CD4-positive, CD25-positive, alpha-beta regulatory T cell (primary cell): Measurements from ENCODE around the gene PROSER1. TPM values are rescaled to one million over a fixed set of nuclear protein-coding genes. Genes with fewer than 3 reads are reported as not detected.
"Not testable (repeated sequence)": the region's sequence is repeated elsewhere in the genome, so short reads cannot be mapped to it uniquely, and the experiment has no call there.

Source experiments
- ATAC-seq, 2 donors: fragments of 150-1000 bp; cut with Tn5 transposase; one replicate each; pipeline ENCODE4 v1.10.0; 2021; ENCODE audit warnings: low read depth in 2 of 2, moderate number of reproducible peaks in 2 of 2, moderate library complexity in 1 of 2
- DNase-seq, 3 donors: peaks; one replicate each; pipeline versions ENCODE4 v3.0.0 to v3.0.0-alpha.2; 2012 to 2022; ENCODE audit warnings: mixed read lengths in 1 of 3
- H3K27ac ChIP-seq: one replicate; pipeline ENCODE4 v1.7.0; 2013; ENCODE audit warnings: mild to moderate bottlenecking, low read length; ENCODE audit not compliant: insufficient read depth, poor library complexity, severe bottlenecking
- H3K27me3 ChIP-seq: one replicate; pipeline ENCODE4 v1.7.0; 2013; ENCODE audit warnings: low read length; ENCODE audit not compliant: control insufficient read depth, insufficient read depth
- H3K36me3 ChIP-seq: one replicate; pipeline ENCODE4 v1.7.0; 2013; ENCODE audit warnings: mild to moderate bottlenecking, low read length, moderate library complexity; ENCODE audit not compliant: control insufficient read depth, insufficient read depth
- H3K4me1 ChIP-seq: 2 replicates; pipeline ENCODE4 v1.7.0; 2013; ENCODE audit warnings: mild to moderate bottlenecking, low read length; ENCODE audit not compliant: insufficient read depth, control insufficient read depth, poor library complexity, severe bottlenecking
- H3K4me3 ChIP-seq: one replicate; pipeline ENCODE4 v1.7.0; 2013; ENCODE audit warnings: low read depth, mild to moderate bottlenecking, low read length, moderate library complexity
- H3K9me3 ChIP-seq, 2 experiments: 1 replicate in 1 of 2; 2 replicates in 1 of 2; pipeline ENCODE4 v1.7.0; 2013; ENCODE audit warnings: low read length in 2 of 2, mild to moderate bottlenecking in 1 of 2, moderate library complexity in 1 of 2; ENCODE audit not compliant: control insufficient read depth in 2 of 2
- H3K27ac Mint-ChIP-seq, 3 donors: one replicate each; pipeline ENCODE4 v1.8.0; 2020 to 2022; ENCODE audit warnings: mild to moderate bottlenecking in 3 of 3, mixed read lengths in 3 of 3, moderate library complexity in 2 of 3
- H3K27me3 Mint-ChIP-seq: one replicate; pipeline ENCODE4 v1.8.0; 2022; ENCODE audit warnings: mild to moderate bottlenecking, mixed read lengths
- H3K36me3 Mint-ChIP-seq: one replicate; pipeline ENCODE4 v1.8.0; 2020; ENCODE audit warnings: mixed read lengths
- H3K4me1 Mint-ChIP-seq, 4 donors: one replicate each; pipeline ENCODE4 v1.8.0; 2020 to 2022; ENCODE audit warnings: mixed read lengths in 4 of 4, mild to moderate bottlenecking in 1 of 4
- H3K4me3 Mint-ChIP-seq, 4 donors: one replicate each; pipeline ENCODE4 v1.8.0; 2020 to 2022; ENCODE audit warnings: mild to moderate bottlenecking in 4 of 4, mixed read lengths in 4 of 4, moderate library complexity in 3 of 4
- H3K9me3 Mint-ChIP-seq, 7 donors: one replicate each; pipeline ENCODE4 v1.8.0; 2020 to 2022; ENCODE audit warnings: mixed read lengths in 7 of 7, mild to moderate bottlenecking in 3 of 7, moderate library complexity in 2 of 7
- polyA plus RNA-seq, 4 donors: library from polyadenylated mRNA; unstranded; fragments of 300-500 nt; fragmentation: Illumina TruSeq; gene quantifications; one replicate each; pipeline ENCODE4 v1.2.3, GENCODE V29; 2021
- total RNA-seq: library from RNA; stranded (reverse); gene quantifications from one replicate; pipeline ENCODE4 v1.2.3, GENCODE V29; 2022

The PROSER1 gene
- total and polyA plus RNA-seq, 5 donors from 2014 or later, result 10.7 to 42.9 (median 13.4) TPM

DNA sequence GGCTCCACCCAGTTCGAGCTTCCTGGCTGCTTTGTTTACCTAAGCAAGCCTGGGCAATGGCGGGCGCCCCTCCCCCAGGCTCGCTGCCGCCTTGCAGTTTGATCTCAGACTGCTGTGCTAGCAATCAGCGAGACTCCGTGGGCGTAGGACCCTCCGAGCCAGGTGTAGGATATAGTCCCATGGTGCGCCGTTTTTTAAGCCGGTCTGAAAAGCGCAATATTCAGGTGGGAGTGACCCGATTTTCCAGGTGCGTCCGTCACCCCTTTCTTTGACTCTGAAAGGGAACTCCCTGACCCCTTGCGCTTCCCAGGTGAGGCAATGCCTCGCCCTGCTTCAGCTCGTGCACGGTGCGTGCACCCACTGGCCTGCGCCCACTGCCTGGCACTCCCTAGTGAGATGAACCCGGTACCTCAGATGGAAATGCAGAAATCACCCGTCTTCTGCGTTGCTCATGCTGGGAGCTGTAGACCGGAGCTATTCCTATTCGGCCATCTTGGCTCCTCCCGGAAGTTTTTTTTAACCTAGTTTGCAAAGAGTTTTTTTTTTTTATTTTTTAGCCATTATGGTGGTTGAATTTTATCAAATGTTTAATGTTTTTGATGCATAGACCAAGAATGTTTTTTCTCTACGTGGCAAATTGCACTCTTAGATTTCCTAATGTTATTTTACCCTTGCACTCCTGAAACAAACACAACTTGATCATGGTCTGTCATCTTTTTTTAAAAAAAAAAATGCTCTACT lies 31.3 kb downstream of the PROSER1 start:
- not testable (repeated sequence) for H3K4me3 ChIP-seq, DNase-seq, H3K4me1 Mint-ChIP-seq, H3K9me3 ChIP-seq, H3K27me3 ChIP-seq, H3K27ac ChIP-seq, H3K27me3 Mint-ChIP-seq, H3K4me1 ChIP-seq, ATAC-seq, H3K9me3 Mint-ChIP-seq
- H3K36me3 ChIP-seq, result peaks cover 14% of the 10 kb centered on the region
- Mint-ChIP-seq H3K36me3 (peaks cover 19% of the 10 kb centered on the region), H3K27ac (peak overlapping the region in 1 of 3 donors; percentile 36), H3K4me3 (peak overlapping the region in 1 of 4 donors; percentile 29)

DNA sequence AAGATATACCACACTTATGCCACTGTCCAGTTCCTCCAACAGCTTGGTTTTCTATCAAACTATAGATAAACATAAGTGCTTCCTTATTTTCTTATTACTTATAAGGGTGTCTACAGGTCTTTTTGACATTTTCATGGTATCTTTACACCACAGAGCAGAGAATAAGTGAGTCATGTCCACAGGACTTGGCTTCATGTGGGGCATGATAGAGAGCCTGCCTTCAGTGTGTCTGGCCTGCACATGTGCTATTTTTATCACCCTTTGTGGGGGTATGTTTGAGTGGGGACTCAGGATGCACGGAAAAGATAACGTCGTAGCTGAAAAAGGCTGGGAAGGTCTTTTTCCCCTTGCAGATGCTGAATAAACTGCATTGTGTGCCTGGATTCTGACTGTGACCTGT lies 39.1 kb downstream of the PROSER1 start:
- H3K4me3 Mint-ChIP-seq, result no peak overlapping the region
- no peaks in the 10 kb centered on the region for H3K36me3 Mint-ChIP-seq
- DNase-seq (no peak), ATAC-seq (no peak)
- Histone ChIP-seq H3K36me3 (no peaks in the 10 kb centered on the region), H3K27ac (no peak overlapping the region), H3K27me3 (no peaks in the 10 kb centered on the region), H3K9me3 (no peaks in the 10 kb centered on the region), H3K4me1 (no peaks in the 10 kb centered on the region), H3K4me3 (no peak overlapping the region)
- no peaks in the 10 kb centered on the region for H3K9me3 Mint-ChIP-seq
- H3K4me1 Mint-ChIP-seq, result no peaks in the 10 kb centered on the region
- no peak overlapping the region for H3K27ac Mint-ChIP-seq
- no peaks in the 10 kb centered on the region for H3K27me3 Mint-ChIP-seq

DNA sequence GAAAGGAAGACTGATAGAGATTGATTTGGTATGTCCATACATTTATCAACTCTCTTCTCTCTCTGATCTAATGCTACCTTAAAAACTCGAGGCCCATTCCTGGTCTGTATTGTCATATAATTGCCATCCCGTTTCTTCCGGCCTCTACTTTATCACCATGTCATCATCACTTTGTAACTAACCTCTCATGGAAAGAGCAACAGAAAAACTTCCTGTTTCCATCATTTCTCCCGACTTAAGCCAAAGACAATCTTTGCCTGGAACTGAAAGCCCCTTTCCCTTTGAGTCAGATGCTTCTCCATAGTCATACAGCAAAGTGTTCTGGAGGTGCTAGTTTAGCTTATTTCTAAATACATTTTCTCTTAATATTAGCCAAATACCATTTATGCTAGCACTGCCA lies 44.5 kb downstream of the PROSER1 start:
- no peak for ATAC-seq
- no peaks in the 10 kb centered on the region for H3K27me3 ChIP-seq
- Mint-ChIP-seq H3K27me3 (no peaks in the 10 kb centered on the region), H3K4me1 (no peaks in the 10 kb centered on the region), H3K27ac (no peak overlapping the region), H3K9me3 (peaks cover 0 to 3% (median 0%) of the 10 kb centered on the region in 7 donors), H3K36me3 (no peaks in the 10 kb centered on the region), H3K4me3 (no peak overlapping the region)
- H3K27ac ChIP-seq, result no peak overlapping the region
- H3K4me1 ChIP-seq, result no peaks in the 10 kb centered on the region
- H3K36me3 ChIP-seq, result no peaks in the 10 kb centered on the region
- DNase-seq, result no peak
- H3K4me3 ChIP-seq, result no peak overlapping the region
- no peaks in the 10 kb centered on the region for H3K9me3 ChIP-seq

DNA sequence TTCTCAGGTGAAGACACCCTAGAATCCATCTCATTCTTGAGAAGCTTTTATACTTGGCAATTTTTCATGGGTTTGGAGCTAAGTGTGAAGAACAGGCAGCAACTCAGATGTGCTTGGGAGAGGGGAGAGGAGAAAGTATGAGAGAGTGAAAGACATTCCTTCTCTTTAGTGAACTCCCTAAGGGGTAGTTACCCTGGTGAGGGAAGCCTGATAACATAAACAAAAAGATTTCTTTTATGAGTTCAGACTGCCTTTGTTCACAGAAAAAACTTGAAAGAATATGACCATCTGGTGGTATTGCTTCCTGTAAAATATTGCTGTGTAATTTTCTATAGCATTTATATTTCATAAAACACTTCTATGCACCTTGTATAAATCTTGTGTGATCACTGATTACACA lies 47.2 kb downstream of the PROSER1 start, which contains the start of gene STOML3:
Gene STOML3, minus strand, starts transcription at position 139 of the 400 bp plus-strand sequence. Its CDS starts 110 bp downstream, at position 29.
- Histone ChIP-seq H3K27me3 (no peaks in the 10 kb centered on the region), H3K27ac (no peak within 1 kb of the TSS), H3K9me3 (no peaks in the 10 kb centered on the region), H3K4me3 (no peak within 1 kb of the TSS), H3K4me1 (no peaks in the 10 kb centered on the region), H3K36me3 (no peaks in the 10 kb centered on the region)
- H3K36me3 Mint-ChIP-seq, result no peaks in the 10 kb centered on the region
- no peak for DNase-seq
- no peak for ATAC-seq
- H3K27me3 Mint-ChIP-seq, result no peaks in the 10 kb centered on the region
- no peak within 1 kb of the TSS for H3K4me3 Mint-ChIP-seq
- H3K4me1 Mint-ChIP-seq, result no peaks in the 10 kb centered on the region
- peaks cover 0 to 3% (median 0%) of the 10 kb centered on the region in 7 donors for H3K9me3 Mint-ChIP-seq
- H3K27ac Mint-ChIP-seq, result peak within 1 kb of the TSS in 1 of 3 donors; percentile 44

DNA sequence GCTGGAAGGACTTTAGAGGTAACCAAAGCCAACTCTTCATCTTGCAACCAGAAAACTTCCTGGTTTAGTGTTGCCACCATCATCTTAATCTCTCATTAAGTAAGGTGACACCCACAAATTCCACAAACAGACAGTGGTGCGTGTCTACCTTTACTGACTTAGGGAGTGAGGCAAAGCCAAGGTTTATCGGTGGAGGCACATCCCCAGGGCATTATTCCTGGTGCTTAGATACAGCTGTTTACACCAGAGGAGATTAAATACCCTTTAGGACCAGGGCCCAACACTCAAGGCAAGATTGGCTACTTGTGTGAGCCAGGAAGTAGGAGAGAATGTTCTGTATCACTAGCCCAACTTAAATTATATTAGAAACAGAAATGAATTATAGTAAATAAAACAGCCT lies 56.8 kb downstream of the PROSER1 start:
- ATAC-seq, result no peak
- H3K9me3 Mint-ChIP-seq, result peaks cover 1 to 12% (median 6%) of the 10 kb centered on the region in 7 donors
- H3K4me1 ChIP-seq, result no peaks in the 10 kb centered on the region
- no peak overlapping the region for H3K4me3 ChIP-seq
- H3K4me3 Mint-ChIP-seq, result no peak overlapping the region
- H3K9me3 ChIP-seq, result peaks cover 9% of the 10 kb centered on the region in 2 experiments
- no peak overlapping the region for H3K27ac ChIP-seq
- H3K4me1 Mint-ChIP-seq, result no peaks in the 10 kb centered on the region
- H3K27ac Mint-ChIP-seq, result no peak overlapping the region
- no peak for DNase-seq
- H3K36me3 ChIP-seq, result no peaks in the 10 kb centered on the region
- no peaks in the 10 kb centered on the region for H3K36me3 Mint-ChIP-seq
- peaks cover 2% of the 10 kb centered on the region for H3K27me3 ChIP-seq
- peaks cover 9% of the 10 kb centered on the region for H3K27me3 Mint-ChIP-seq

DNA sequence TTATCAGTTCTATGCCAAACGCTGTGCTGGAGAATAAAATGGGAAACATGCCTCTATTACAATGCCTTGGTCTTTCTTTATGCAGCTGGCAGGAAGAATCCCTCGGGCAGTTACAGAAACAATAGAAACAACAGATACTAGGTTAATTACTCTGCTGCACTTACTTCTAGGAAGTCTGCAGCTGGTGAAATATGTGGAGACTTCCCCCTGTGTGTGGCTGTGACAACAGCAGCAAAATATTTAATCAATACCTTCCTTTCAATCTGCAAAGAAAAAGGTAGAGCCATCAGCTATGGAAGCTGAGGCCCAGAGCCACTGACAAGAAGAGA lies 57.2 kb downstream of the PROSER1 start:
- no peaks in the 10 kb centered on the region for H3K36me3 ChIP-seq
- H3K27ac ChIP-seq, result no peak overlapping the region
- Mint-ChIP-seq H3K27me3 (peaks cover 9% of the 10 kb centered on the region), H3K27ac (no peak overlapping the region), H3K4me1 (no peaks in the 10 kb centered on the region), H3K36me3 (no peaks in the 10 kb centered on the region), H3K4me3 (no peak overlapping the region), H3K9me3 (peaks cover 1 to 12% (median 6%) of the 10 kb centered on the region in 7 donors)
- DNase-seq (no peak), ATAC-seq (no peak)
- H3K27me3 ChIP-seq, result peaks cover 2% of the 10 kb centered on the region
- H3K9me3 ChIP-seq, result peaks cover 9% of the 10 kb centered on the region in 2 experiments
- no peak overlapping the region for H3K4me3 ChIP-seq
- no peaks in the 10 kb centered on the region for H3K4me1 ChIP-seq

DNA sequence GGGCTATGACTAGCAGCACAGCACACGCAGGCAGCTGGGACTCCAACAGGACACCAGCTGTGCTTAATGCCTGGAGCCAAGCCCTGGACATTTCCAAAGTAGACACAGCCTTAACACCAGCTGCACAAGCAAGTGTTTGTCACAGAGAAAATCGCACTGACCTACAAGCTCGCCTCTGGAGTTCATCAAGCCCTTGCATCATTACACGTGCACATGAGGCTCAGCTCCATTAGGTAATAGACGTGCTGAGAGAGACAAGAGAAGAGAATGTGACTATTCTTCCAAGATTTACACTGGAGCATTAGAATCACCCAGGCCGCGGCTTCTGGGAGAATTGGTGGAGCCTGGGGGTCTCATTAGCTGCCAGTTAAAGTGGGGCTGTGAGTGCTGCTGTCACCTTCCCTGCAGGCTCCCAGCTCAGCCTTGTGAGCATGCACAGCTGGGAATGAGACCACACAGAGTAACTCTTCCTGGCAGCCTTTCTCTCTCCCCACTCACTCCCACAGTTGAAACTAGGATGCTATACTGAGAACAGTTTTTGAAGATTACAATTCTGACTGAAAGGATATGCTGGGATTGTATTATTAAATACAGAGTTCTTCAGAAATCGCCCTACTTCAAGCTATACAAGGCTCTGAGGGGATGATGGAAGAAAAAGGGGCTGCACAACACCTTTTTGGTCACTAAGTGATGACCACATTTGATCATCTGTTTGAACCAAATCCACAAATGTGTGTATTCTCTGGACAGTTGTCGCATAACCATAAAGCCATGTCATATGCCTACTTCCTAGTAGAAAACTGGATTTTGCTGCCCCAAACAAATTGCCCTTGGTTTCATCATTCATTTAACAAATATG lies 57.8 kb downstream of the PROSER1 start:
- no peaks in the 10 kb centered on the region for H3K36me3 ChIP-seq
- H3K4me3 ChIP-seq, result no peak overlapping the region
- H3K27ac ChIP-seq, result no peak overlapping the region
- H3K9me3 Mint-ChIP-seq, result peaks cover 1 to 12% (median 6%) of the 10 kb centered on the region in 7 donors
- H3K27me3 ChIP-seq, result peaks cover 2% of the 10 kb centered on the region
- ATAC-seq, result no peak
- H3K4me1 ChIP-seq, result no peaks in the 10 kb centered on the region
- H3K36me3 Mint-ChIP-seq, result no peaks in the 10 kb centered on the region
- no peak overlapping the region for H3K27ac Mint-ChIP-seq
- no peaks in the 10 kb centered on the region for H3K4me1 Mint-ChIP-seq
- no peak for DNase-seq
- H3K27me3 Mint-ChIP-seq, result peaks cover 9% of the 10 kb centered on the region
- peaks cover 9% of the 10 kb centered on the region in 2 experiments for H3K9me3 ChIP-seq
- H3K4me3 Mint-ChIP-seq, result no peak overlapping the region
